ENCODE data around the gene GMEB1.
A peak's percentile ranks its signal among the peaks of the same experiment; 100 is the strongest.
"Not testable (repeated sequence)": the region's sequence is repeated elsewhere in the genome, so short reads cannot be mapped to it uniquely, and the experiment has no call there.

GMEB1 gene

DNA sequence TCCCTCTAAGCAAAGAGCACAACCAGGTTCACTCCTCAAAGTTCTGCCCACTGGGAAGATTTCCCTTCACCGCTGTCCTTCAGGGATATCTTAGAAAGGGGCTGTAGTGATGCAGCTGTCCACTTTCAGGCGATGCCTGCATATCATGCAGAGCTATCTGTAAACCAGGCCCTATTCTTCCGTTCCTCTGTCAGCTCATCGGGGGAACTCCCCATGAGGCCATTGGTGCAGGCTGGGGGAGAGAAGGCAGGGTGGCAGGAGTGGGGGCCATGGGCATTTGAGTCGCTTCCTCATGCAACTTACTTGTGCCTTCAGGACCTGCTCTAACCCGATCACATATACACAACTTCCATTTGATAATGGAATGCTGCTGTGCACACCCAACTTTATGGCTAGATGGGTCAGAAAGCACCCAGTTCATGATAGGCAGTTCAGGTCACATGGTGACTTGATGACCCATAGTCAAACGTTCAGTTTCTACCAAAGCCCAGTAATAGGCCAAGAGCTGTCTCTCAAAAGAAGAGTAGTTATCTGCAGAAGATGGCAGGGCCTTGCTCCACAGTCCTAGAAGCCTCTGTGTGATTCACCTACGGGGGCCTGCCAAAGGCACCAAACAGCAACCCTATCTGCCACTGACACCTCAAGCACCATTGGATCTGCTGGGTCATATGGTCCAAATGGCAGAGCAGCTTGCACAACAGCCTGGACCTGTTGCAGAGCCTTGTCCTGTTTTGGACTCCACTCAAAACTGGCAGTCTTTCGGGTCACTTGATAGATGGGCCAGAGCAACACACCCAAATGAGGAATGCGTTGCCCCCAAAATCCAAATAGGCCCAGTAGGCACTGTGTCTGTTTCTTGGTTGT lies 12.9 kb upstream of the GMEB1 start:
- H3K9ac ChIP-seq (ENCODE audit: low read depth, low read length); H3K36me3 ChIP-seq (ENCODE audit: insufficient read depth, low read length); H3K4me1 ChIP-seq (ENCODE audit: insufficient read depth, low read length); H3K9me3 ChIP-seq (ENCODE audit: control insufficient read depth, insufficient read depth, low read length): not testable (repeated sequence)

- Histone ChIP-seq H3K9me3 (ENCODE audit: control insufficient read depth, insufficient read depth, low read length) (no peaks in the 10 kb centered on the region), H3K9ac (ENCODE audit: low read depth, low read length) (no peak overlapping the region), H3K4me1 (ENCODE audit: insufficient read depth, low read length) (no peaks in the 10 kb centered on the region), H3K36me3 (ENCODE audit: insufficient read depth, low read length) (no peaks in the 10 kb centered on the region)
Measured at GRCh38 chr1:28656335-28656734, 12.2 kb upstream of the GMEB1 start.

- Histone ChIP-seq H3K9ac (ENCODE audit: low read depth, low read length) (no peak overlapping the region), H3K4me1 (ENCODE audit: insufficient read depth, low read length) (no peaks in the 10 kb centered on the region; the same call in 1 of the 2 replicates), H3K36me3 (ENCODE audit: insufficient read depth, low read length) (no peaks in the 10 kb centered on the region), H3K9me3 (ENCODE audit: control insufficient read depth, insufficient read depth, low read length) (no peaks in the 10 kb centered on the region)
Measured at GRCh38 chr1:28663871-28664470, 4.6 kb upstream of the GMEB1 start.

GRCh38 chr1:28666806-28667205 lies 1.8 kb upstream of the GMEB1 start:
- Histone ChIP-seq H3K9me3 (ENCODE audit: control insufficient read depth, insufficient read depth, low read length) (no peaks in the 10 kb centered on the region), H3K36me3 (ENCODE audit: insufficient read depth, low read length) (no peaks in the 10 kb centered on the region), H3K4me1 (ENCODE audit: insufficient read depth, low read length) (no peaks in the 10 kb centered on the region; the same call in 1 of the 2 replicates), H3K9ac (ENCODE audit: low read depth, low read length) (no peak overlapping the region)

- H3K9ac ChIP-seq (ENCODE audit: low read depth, low read length): peak overlapping the region; percentile 69
- no peaks in the 10 kb centered on the region for H3K9me3 ChIP-seq (ENCODE audit: control insufficient read depth, insufficient read depth, low read length)
- no peaks in the 10 kb centered on the region for H3K36me3 ChIP-seq (ENCODE audit: insufficient read depth, low read length)
- H3K4me1 ChIP-seq (ENCODE audit: insufficient read depth, low read length): no peaks in the 10 kb centered on the region
Measured at GRCh38 chr1:28668956-28669723, 556 bp downstream of the GMEB1 start.

DNA sequence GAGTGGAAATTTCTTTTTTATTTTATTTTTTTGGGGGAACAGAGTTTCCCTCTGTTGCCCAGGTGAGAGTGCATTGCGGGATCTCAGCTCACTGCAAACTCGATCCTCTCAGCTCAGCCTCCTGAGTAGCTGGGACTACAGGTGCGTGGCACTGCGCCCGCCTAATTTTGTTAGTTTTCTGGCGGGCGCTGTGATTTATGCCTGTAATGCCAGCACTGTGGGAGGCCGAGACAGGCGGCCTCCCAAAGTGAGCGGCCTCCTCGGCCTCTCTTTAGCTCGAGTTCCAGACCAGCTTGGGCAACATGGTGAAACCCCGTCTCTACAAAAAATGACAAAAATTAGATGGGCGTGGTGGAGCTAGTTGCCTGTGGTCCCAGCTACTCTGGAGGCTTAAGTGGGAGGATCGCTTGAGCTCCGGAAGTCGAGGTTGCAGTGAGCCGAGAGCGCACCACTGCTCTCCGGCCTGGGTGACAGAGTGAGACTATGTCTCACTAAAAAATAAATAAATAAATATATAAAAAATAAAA lies 2.7 kb downstream of the GMEB1 start:
- H3K9me3 ChIP-seq (ENCODE audit: control insufficient read depth, insufficient read depth, low read length): no peaks in the 10 kb centered on the region; the same call in 1 of the 2 replicates
- peaks cover 6% of the 10 kb centered on the region for H3K4me1 ChIP-seq (ENCODE audit: insufficient read depth, low read length)
- H3K36me3 ChIP-seq (ENCODE audit: insufficient read depth, low read length): no peaks in the 10 kb centered on the region
- no peak overlapping the region for H3K9ac ChIP-seq (ENCODE audit: low read depth, low read length)

GRCh38 chr1:28672971-28673370 lies 4.4 kb downstream of the GMEB1 start:
- H3K9me3 ChIP-seq (ENCODE audit: control insufficient read depth, insufficient read depth, low read length); H3K9ac ChIP-seq (ENCODE audit: low read depth, low read length); H3K4me1 ChIP-seq (ENCODE audit: insufficient read depth, low read length); H3K36me3 ChIP-seq (ENCODE audit: insufficient read depth, low read length): not testable (repeated sequence)

DNA sequence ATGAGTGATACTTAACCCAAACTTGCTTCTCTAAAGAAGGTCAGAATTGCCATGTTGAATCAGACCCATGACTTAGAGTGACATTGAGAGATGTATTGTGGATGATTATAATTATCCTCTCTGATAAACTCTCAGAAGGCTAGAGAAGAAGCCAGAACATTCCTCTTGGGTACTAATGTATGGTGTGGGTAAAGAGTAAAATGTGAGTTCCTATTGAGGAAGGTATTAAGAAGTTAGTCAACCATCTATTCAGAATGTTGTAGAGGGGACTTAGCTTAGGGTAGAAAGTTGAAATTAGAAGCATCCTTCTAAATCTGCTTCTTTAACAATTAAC lies 7.3 kb downstream of the GMEB1 start:
- Histone ChIP-seq H3K9ac (ENCODE audit: low read depth, low read length) (no peak overlapping the region), H3K9me3 (ENCODE audit: control insufficient read depth, insufficient read depth, low read length) (no peaks in the 10 kb centered on the region; the same call in 1 of the 2 replicates), H3K4me1 (ENCODE audit: insufficient read depth, low read length) (peaks cover 6% of the 10 kb centered on the region), H3K36me3 (ENCODE audit: insufficient read depth, low read length) (no peaks in the 10 kb centered on the region)

DNA sequence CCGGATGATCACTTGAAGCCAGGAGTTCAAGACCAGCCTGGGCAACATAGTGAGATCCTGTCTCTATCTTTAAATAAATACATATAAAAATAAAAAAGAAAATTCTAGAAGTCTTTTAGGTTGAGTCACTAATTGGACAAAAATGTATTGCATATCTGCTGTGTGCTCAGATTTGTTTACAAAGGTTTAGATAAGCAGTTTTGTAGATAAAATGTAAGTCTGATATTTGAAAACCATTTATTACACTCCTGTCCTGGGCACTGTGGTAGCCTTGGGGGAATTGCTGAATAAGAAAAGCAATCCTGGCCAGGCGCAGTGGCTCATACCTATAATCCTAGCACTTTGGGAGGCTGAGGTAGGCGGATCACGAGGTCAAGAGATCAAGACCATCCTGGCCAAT lies 11.6 kb downstream of the GMEB1 start:
- Histone ChIP-seq H3K36me3 (ENCODE audit: insufficient read depth, low read length) (no peaks in the 10 kb centered on the region), H3K9me3 (ENCODE audit: control insufficient read depth, insufficient read depth, low read length) (no peaks in the 10 kb centered on the region; the same call in 1 of the 2 replicates), H3K9ac (ENCODE audit: low read depth, low read length) (no peak overlapping the region), H3K4me1 (ENCODE audit: insufficient read depth, low read length) (peaks cover 6% of the 10 kb centered on the region)

DNA sequence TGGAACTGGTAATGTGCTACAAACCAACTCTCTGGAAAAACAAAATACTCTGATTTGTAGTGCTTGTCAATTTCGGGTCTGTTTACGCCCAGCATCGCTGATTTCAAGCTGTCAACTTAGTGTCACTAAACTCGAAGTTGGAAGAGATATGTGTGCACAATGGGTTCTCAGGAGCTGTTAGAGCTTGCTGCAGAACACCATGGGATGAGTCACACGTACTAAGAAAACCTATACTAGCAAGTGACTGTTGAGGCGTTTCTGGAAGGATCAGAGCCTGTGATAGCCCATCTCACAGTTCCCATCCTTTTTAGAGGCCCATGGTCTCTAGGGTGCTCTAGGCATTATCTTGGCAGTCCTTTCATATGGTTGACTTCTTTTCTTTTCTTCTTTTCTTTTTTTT lies 14.3 kb downstream of the GMEB1 start:
- Histone ChIP-seq H3K36me3 (ENCODE audit: insufficient read depth, low read length) (no peaks in the 10 kb centered on the region), H3K9ac (ENCODE audit: low read depth, low read length) (no peak overlapping the region), H3K9me3 (ENCODE audit: control insufficient read depth, insufficient read depth, low read length) (no peaks in the 10 kb centered on the region), H3K4me1 (ENCODE audit: insufficient read depth, low read length) (no peaks in the 10 kb centered on the region)

DNA sequence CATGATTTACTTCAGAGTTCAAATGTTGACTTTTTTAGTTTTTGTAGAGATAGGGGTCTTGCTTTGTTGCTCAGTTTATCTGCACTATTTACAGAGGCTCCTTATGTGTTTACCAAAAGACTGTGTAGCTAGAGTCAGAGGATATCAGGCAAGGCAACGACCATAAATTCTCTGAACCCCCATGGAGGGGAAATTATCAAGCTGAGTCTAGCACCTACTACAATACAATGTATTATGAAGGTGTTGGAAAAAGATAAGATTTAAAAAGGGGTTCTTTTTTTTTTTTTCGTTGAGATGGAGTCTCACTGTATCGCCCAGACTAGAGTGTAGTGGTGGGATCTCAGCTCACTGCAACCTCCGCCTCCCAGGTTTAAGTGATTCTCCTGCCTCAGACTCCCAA lies 16.4 kb downstream of the GMEB1 start:
- H3K9me3 ChIP-seq (ENCODE audit: control insufficient read depth, insufficient read depth, low read length): no peaks in the 10 kb centered on the region
- no peak overlapping the region for H3K9ac ChIP-seq (ENCODE audit: low read depth, low read length)
- no peaks in the 10 kb centered on the region for H3K36me3 ChIP-seq (ENCODE audit: insufficient read depth, low read length)
- no peaks in the 10 kb centered on the region for H3K4me1 ChIP-seq (ENCODE audit: insufficient read depth, low read length)

DNA sequence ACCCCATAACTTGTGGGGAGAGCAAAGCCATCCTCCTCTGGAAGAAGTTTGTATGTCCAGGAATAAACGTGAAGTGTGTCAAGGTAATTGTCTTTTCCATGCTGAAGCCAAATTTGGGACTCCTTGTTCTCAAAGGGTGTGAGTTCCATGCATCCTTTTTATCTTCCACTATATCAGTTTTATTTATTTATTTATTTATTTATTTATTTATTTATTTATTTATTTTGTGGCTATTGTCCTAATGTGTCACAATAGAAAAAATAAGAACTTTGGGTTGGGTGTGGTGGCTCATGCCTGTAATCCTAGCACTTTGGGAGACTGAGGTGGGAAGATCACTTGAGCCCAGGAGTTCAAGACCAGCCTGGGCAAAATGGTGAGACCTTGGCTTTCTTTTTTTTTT lies 23.0 kb downstream of the GMEB1 start:
- H3K36me3 ChIP-seq (ENCODE audit: insufficient read depth, low read length); H3K9me3 ChIP-seq (ENCODE audit: control insufficient read depth, insufficient read depth, low read length); H3K9ac ChIP-seq (ENCODE audit: low read depth, low read length); H3K4me1 ChIP-seq (ENCODE audit: insufficient read depth, low read length): not testable (repeated sequence)

DNA sequence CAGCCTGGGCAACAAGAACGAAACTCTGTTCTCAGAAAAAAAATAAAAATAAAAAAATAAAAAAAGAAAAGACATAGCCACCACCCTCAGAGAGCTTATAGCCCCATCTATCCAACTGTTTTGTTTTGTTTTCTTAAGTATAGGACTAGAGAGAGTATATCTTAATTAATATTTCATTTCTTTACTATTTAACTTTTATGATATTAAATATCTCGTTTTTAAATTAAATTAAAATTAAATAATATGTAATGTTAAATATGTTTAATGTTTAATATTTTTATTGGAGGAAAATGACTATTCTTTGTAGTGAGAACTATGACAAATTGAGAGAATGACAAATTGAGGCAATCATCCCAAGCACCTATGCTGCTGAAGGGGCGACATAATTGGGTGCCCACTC lies 35.0 kb downstream of the GMEB1 start:
- Histone ChIP-seq H3K4me1 (ENCODE audit: insufficient read depth, low read length) (no peaks in the 10 kb centered on the region), H3K9me3 (ENCODE audit: control insufficient read depth, insufficient read depth, low read length) (no peaks in the 10 kb centered on the region), H3K36me3 (ENCODE audit: insufficient read depth, low read length) (peaks cover 5% of the 10 kb centered on the region; the same call in 1 of the 2 replicates), H3K9ac (ENCODE audit: low read depth, low read length) (no peak overlapping the region)

DNA sequence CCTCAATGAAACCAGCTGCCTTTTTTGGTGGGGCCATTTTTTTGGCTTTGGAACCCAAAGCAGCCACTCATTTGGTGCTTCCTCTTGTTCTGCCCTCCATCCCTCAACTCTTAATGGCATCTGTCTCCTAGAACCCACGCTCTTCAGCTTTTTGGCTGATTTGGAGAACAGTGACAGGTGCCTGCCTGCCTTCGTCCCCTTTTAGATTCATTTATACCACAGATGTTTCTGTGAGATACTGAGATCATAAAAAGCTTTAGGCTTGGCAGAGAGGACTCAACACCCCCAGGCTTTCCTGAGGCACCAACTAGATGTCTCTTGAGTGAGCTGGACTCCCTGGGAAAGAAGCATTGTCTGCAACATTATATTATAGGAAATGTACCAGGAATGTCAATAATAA lies 47.8 kb downstream of the GMEB1 start:
- no peaks in the 10 kb centered on the region for H3K9me3 ChIP-seq (ENCODE audit: control insufficient read depth, insufficient read depth, low read length)
- 0 out of 2 replicates have a peak, but pooled peaks cover 3% of the 10 kb centered on the region for H3K4me1 ChIP-seq (ENCODE audit: insufficient read depth, low read length)
- H3K36me3 ChIP-seq (ENCODE audit: insufficient read depth, low read length): peaks cover 8% of the 10 kb centered on the region
- no peak overlapping the region for H3K9ac ChIP-seq (ENCODE audit: low read depth, low read length)
